ENCODE results near the gene CYRIA.

The CYRIA gene

DNA sequence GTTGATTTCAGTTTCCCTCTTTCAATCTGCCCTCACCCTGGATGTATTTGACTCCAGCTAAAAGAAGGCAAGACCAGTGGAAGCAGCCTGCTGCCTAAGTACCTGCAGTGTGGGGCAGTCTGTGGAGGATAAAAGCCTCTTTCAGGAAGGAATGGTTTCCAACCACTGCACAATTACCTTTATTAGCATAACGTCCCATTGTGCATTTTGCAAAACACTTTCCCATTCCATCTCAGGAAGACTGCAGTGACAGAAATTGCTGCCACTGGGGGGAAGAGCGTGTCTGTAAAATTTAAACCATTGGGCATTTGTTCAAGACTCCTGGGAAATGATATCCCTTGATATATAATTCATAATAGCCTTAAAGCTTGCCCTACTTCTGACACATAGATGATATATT is 26.2 kb downstream of the CYRIA start:
- Histone ChIP-seq H3F3A (ENCODE audit: insufficient read depth) (no peaks in the 10 kb centered on the region), H2AFZ (ENCODE audit: low read depth, low read length, severe bottlenecking) (no peak overlapping the region), H3K36me3 (ENCODE audit: low read length) (no peaks in the 10 kb centered on the region), H3K27me3 (ENCODE audit: low read length) (no peaks in the 10 kb centered on the region), H3K9ac (ENCODE audit: low read length) (no peak overlapping the region), H4K20me1 (ENCODE audit: low read depth, low read length) (no peaks in the 10 kb centered on the region), H3K27ac (ENCODE audit: low read depth, low read length) (no peak overlapping the region), H3K4me2 (ENCODE audit: low read depth, low read length, poor library complexity, severe bottlenecking) (no peak overlapping the region), H3K9me3 (ENCODE audit: insufficient read depth, low read length) (no peaks in the 10 kb centered on the region), H3K4me3 (ENCODE audit: insufficient read depth, low read length, poor library complexity, severe bottlenecking) (no peak overlapping the region), H3K9me2 (replicated peaks; ENCODE audit: insufficient read depth, low read length) (no peaks in the 10 kb centered on the region), H3K79me2 (ENCODE audit: insufficient read depth, low read length) (no peaks in the 10 kb centered on the region)
- TF ChIP-seq, protein P1, sequence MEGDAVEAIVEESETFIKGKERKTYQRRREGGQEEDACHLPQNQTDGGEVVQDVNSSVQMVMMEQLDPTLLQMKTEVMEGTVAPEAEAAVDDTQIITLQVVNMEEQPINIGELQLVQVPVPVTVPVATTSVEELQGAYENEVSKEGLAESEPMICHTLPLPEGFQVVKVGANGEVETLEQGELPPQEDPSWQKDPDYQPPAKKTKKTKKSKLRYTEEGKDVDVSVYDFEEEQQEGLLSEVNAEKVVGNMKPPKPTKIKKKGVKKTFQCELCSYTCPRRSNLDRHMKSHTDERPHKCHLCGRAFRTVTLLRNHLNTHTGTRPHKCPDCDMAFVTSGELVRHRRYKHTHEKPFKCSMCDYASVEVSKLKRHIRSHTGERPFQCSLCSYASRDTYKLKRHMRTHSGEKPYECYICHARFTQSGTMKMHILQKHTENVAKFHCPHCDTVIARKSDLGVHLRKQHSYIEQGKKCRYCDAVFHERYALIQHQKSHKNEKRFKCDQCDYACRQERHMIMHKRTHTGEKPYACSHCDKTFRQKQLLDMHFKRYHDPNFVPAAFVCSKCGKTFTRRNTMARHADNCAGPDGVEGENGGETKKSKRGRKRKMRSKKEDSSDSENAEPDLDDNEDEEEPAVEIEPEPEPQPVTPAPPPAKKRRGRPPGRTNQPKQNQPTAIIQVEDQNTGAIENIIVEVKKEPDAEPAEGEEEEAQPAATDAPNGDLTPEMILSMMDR (IDR thresholded peaks at IDR 0.05; ENCODE audit: insufficient read depth, low read length, poor library complexity, severe bottlenecking), result no peak
- TF ChIP-seq EZH2phosphoT487 (conservative IDR thresholded peaks at IDR 0.05; ENCODE audit: low read length), result no peak

DNA sequence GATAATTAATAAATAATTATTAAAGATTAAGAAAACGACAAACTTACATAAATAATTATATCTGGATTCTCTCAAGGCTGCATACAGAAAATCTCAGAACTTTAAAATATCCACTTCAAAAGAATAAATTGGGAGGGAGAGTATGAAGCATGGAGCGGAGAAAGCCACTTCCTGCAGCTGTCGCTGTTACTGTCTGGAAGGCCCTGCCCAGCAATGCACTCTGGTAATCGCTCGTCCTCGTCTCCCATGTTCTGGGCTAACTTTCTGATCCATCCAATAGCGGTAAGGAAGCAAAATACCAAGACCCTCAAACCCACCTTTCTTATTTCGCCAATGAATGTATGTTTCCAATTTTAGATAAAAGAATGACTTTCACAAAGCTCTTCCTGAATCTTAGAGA is 26.7 kb downstream of the CYRIA start:
- Histone ChIP-seq H3K4me3 (ENCODE audit: insufficient read depth, low read length, poor library complexity, severe bottlenecking) (no peak overlapping the region), H3K9ac (ENCODE audit: low read length) (no peak overlapping the region)

DNA sequence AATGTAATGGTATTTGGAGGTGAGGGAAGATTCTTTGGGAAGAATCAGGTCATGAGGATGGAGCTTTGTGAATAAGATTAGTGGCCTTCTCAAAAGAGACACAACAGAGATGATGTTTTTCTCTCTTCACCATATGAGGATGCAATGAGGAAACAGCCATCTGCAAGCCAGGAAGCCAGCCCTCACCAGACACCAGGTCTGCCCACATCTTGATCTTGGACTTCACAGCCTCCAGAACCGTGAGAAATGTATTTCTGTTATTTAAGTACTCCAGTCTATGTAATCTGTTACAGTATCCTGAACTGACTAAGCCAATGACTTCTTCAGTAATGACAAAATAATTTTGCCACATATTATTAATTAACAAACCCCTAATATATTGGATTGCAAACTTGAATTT is 28.3 kb downstream of the CYRIA start:
- Histone ChIP-seq H3K27ac (ENCODE audit: low read depth, low read length) (no peak overlapping the region), H2AFZ (ENCODE audit: low read depth, low read length, severe bottlenecking) (no peak overlapping the region), H3F3A (ENCODE audit: insufficient read depth) (no peaks in the 10 kb centered on the region), H3K4me3 (ENCODE audit: insufficient read depth, low read length, poor library complexity, severe bottlenecking) (no peak overlapping the region), H3K36me3 (ENCODE audit: low read length) (no peaks in the 10 kb centered on the region), H4K20me1 (ENCODE audit: low read depth, low read length) (no peaks in the 10 kb centered on the region), H3K4me2 (ENCODE audit: low read depth, low read length, poor library complexity, severe bottlenecking) (no peak overlapping the region), H3K9ac (ENCODE audit: low read length) (no peak overlapping the region), H3K27me3 (ENCODE audit: low read length) (no peaks in the 10 kb centered on the region), H3K9me2 (replicated peaks; ENCODE audit: insufficient read depth, low read length) (no peaks in the 10 kb centered on the region), H3K79me2 (ENCODE audit: insufficient read depth, low read length) (no peaks in the 10 kb centered on the region), H3K9me3 (ENCODE audit: insufficient read depth, low read length) (no peaks in the 10 kb centered on the region)
- TF ChIP-seq EZH2phosphoT487 (conservative IDR thresholded peaks at IDR 0.05; ENCODE audit: low read length), result no peak
- TF ChIP-seq, protein P1 (IDR thresholded peaks at IDR 0.05; ENCODE audit: insufficient read depth, low read length, poor library complexity, severe bottlenecking), result no peak

More for the DNA sequence above, 26.7 kb downstream of the CYRIA start:
- Histone ChIP-seq H3K27ac (ENCODE audit: low read depth, low read length) (no peak overlapping the region), H3K4me2 (ENCODE audit: low read depth, low read length, poor library complexity, severe bottlenecking) (no peak overlapping the region), H4K20me1 (ENCODE audit: low read depth, low read length) (no peaks in the 10 kb centered on the region), H3K9me2 (replicated peaks; ENCODE audit: insufficient read depth, low read length) (no peaks in the 10 kb centered on the region), H3K27me3 (ENCODE audit: low read length) (no peaks in the 10 kb centered on the region), H3F3A (ENCODE audit: insufficient read depth) (no peaks in the 10 kb centered on the region), H3K36me3 (ENCODE audit: low read length) (no peaks in the 10 kb centered on the region), H2AFZ (ENCODE audit: low read depth, low read length, severe bottlenecking) (no peak overlapping the region), H3K9me3 (ENCODE audit: insufficient read depth, low read length) (no peaks in the 10 kb centered on the region), H3K79me2 (ENCODE audit: insufficient read depth, low read length) (no peaks in the 10 kb centered on the region)
- TF ChIP-seq, protein P1 (IDR thresholded peaks at IDR 0.05; ENCODE audit: insufficient read depth, low read length, poor library complexity, severe bottlenecking), result no peak
